ENCODE measurements around the gene WASF3. TPM values are rescaled to one million over a fixed set of nuclear protein-coding genes. Genes with fewer than 3 reads are reported as not detected.

Gene WASF3
- polyA plus RNA-seq (2012; ENCODE audit: low read depth, missing spikeins): not detected

GRCh38 chr13:26557393-26558073 lies at the start of gene WASF3:
TSS of gene WASF3 (plus strand) at chr13:26557683. CDS start at chr13:26642271, 84,588 bp downstream.
- no peak for FAIRE-seq
- peak; percentile 65 for DNase-seq (ENCODE audit: insufficient read length, low spot score)
- no peak for TF ChIP-seq POLR2A (IDR thresholded peaks at IDR 0.05; ENCODE audit: low read depth, low read length)
- no peak for TF ChIP-seq POU2F2 (IDR thresholded peaks at IDR 0.05; ENCODE audit: low read depth, low read length)
- TF ChIP-seq POLR2AphosphoS5 (IDR thresholded peaks at IDR 0.05; ENCODE audit: low read depth, low read length): no peak
- no peak for TF ChIP-seq SPI1 (IDR thresholded peaks at IDR 0.05; ENCODE audit: low read depth, low read length)
- no peak for TF ChIP-seq PAX5 (IDR thresholded peaks at IDR 0.05; ENCODE audit: insufficient read depth, low read length, severe bottlenecking)
- no peak for TF ChIP-seq TAF1 (IDR thresholded peaks at IDR 0.05; ENCODE audit: low read depth, low read length)

DNA sequence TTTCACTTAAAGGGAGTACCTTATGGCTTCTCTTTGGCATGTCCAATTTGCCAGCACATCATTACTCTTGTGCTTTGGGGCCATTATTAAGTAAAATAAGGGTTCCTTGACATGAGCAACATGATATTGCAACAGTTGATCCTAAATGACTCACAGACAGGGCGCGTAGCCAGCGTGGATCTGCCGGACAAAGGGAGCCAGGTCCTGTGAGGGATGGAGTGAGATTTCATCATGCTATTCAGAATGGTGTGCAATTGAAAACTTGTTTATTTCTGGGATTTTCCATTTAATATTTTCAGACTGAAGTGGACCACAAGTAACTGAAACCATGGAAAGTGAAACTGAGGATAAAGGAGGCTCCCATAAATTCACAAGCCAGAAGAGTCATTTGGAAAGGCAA lies 48.6 kb upstream of the WASF3 start:
- TF ChIP-seq POU2F2 (IDR thresholded peaks at IDR 0.05; ENCODE audit: low read depth, low read length) (no peak), PAX5 (IDR thresholded peaks at IDR 0.05; ENCODE audit: insufficient read depth, low read length, severe bottlenecking) (no peak), POLR2A (IDR thresholded peaks at IDR 0.05; ENCODE audit: low read depth, low read length) (no peak), POLR2AphosphoS5 (IDR thresholded peaks at IDR 0.05; ENCODE audit: low read depth, low read length) (no peak), TAF1 (IDR thresholded peaks at IDR 0.05; ENCODE audit: low read depth, low read length) (no peak), SPI1 (IDR thresholded peaks at IDR 0.05; ENCODE audit: low read depth, low read length) (no peak)
- DNase-seq (ENCODE audit: insufficient read length, low spot score): no peak
- no peak for FAIRE-seq

GRCh38 chr13:26509491-26509890 lies 48.0 kb upstream of the WASF3 start:
- TF ChIP-seq POLR2A (IDR thresholded peaks at IDR 0.05; ENCODE audit: low read depth, low read length): no peak
- no peak for TF ChIP-seq POLR2AphosphoS5 (IDR thresholded peaks at IDR 0.05; ENCODE audit: low read depth, low read length)
- DNase-seq (ENCODE audit: insufficient read length, low spot score) (no peak), FAIRE-seq (no peak)

DNA sequence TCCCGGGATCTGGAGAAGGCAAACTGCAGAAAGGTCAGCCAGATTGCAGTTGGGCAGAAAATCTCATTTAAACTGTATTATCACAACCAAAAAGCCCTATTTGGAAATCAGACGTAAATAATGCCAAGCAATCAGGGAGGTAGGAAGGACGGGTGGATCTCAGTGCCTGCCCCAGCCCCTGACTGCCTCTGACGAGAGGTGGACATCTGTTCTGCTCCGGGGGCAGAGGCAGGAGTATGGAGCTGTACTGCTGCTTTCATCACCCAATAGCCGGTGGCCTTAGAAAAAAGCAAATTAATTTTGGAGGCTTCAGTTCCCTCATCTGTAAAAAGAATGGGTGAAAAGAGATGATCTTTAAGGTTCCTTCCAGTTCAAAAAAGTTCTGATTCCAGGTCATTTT lies 43.6 kb upstream of the WASF3 start:
- FAIRE-seq (no peak), DNase-seq (ENCODE audit: insufficient read length, low spot score) (no peak)
- TF ChIP-seq POU2F2 (IDR thresholded peaks at IDR 0.05; ENCODE audit: low read depth, low read length) (no peak), POLR2AphosphoS5 (IDR thresholded peaks at IDR 0.05; ENCODE audit: low read depth, low read length) (no peak), SPI1 (IDR thresholded peaks at IDR 0.05; ENCODE audit: low read depth, low read length) (no peak), PAX5 (IDR thresholded peaks at IDR 0.05; ENCODE audit: insufficient read depth, low read length, severe bottlenecking) (no peak), POLR2A (IDR thresholded peaks at IDR 0.05; ENCODE audit: low read depth, low read length) (no peak), TAF1 (IDR thresholded peaks at IDR 0.05; ENCODE audit: low read depth, low read length) (no peak)

- DNase-seq (ENCODE audit: insufficient read length, low spot score): no peak
- no peak for TF ChIP-seq SPI1 (IDR thresholded peaks at IDR 0.05; ENCODE audit: low read depth, low read length)
- TF ChIP-seq POLR2AphosphoS5 (IDR thresholded peaks at IDR 0.05; ENCODE audit: low read depth, low read length): no peak
- TF ChIP-seq TAF1 (IDR thresholded peaks at IDR 0.05; ENCODE audit: low read depth, low read length): no peak
- no peak for TF ChIP-seq PAX5 (IDR thresholded peaks at IDR 0.05; ENCODE audit: insufficient read depth, low read length, severe bottlenecking)
- TF ChIP-seq POU2F2 (IDR thresholded peaks at IDR 0.05; ENCODE audit: low read depth, low read length): no peak
- no peak for TF ChIP-seq POLR2A (IDR thresholded peaks at IDR 0.05; ENCODE audit: low read depth, low read length)
- FAIRE-seq: no peak
Observed at GRCh38 chr13:26515721-26516120, 41.8 kb upstream of the WASF3 start.

- DNase-seq (ENCODE audit: insufficient read length, low spot score): no peak
- no peak for TF ChIP-seq POLR2AphosphoS5 (IDR thresholded peaks at IDR 0.05; ENCODE audit: low read depth, low read length)
- no peak for TF ChIP-seq PAX5 (IDR thresholded peaks at IDR 0.05; ENCODE audit: insufficient read depth, low read length, severe bottlenecking)
- no peak for TF ChIP-seq POU2F2 (IDR thresholded peaks at IDR 0.05; ENCODE audit: low read depth, low read length)
- TF ChIP-seq TAF1 (IDR thresholded peaks at IDR 0.05; ENCODE audit: low read depth, low read length): no peak
- no peak for TF ChIP-seq SPI1 (IDR thresholded peaks at IDR 0.05; ENCODE audit: low read depth, low read length)
- FAIRE-seq: no peak
Observed at GRCh38 chr13:26517936-26518335, 39.5 kb upstream of the WASF3 start.

DNA sequence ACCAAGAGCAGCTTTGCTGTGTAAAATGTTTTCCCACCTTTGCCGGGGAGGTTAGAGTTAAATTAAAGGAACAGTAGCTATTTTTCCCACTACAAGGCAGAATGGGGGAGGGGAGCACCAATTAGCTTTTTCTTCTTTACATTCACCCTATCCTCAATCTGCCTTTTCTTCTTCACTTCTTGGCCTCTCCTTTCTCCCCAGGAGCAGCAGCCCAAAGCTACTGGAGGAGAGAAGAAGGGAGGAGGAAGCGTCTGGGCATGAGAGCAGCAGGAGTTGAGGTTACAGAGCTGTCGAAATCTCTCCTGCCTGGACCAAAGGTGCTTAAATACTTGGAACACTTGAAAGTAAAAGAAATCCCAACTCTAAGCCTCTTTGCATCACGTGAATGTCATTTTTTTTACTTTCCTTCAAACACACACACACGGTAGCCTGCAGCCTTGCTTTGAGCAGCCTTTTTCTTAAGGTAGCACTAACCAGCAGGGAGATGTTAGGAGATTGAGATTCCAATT lies 39.0 kb upstream of the WASF3 start:
- DNase-seq (ENCODE audit: insufficient read length, low spot score) (no peak), FAIRE-seq (no peak)
- TF ChIP-seq PAX5 (IDR thresholded peaks at IDR 0.05; ENCODE audit: insufficient read depth, low read length, severe bottlenecking) (no peak), POLR2AphosphoS5 (IDR thresholded peaks at IDR 0.05; ENCODE audit: low read depth, low read length) (no peak), SPI1 (IDR thresholded peaks at IDR 0.05; ENCODE audit: low read depth, low read length) (no peak), POLR2A (IDR thresholded peaks at IDR 0.05; ENCODE audit: low read depth, low read length) (no peak), TAF1 (IDR thresholded peaks at IDR 0.05; ENCODE audit: low read depth, low read length) (no peak), POU2F2 (IDR thresholded peaks at IDR 0.05; ENCODE audit: low read depth, low read length) (no peak)

GRCh38 chr13:26522571-26522970 lies 34.9 kb upstream of the WASF3 start:
- no peak for DNase-seq (ENCODE audit: insufficient read length, low spot score)
- no peak for TF ChIP-seq PAX5 (IDR thresholded peaks at IDR 0.05; ENCODE audit: insufficient read depth, low read length, severe bottlenecking)
- TF ChIP-seq POLR2AphosphoS5 (IDR thresholded peaks at IDR 0.05; ENCODE audit: low read depth, low read length): no peak
- TF ChIP-seq TAF1 (IDR thresholded peaks at IDR 0.05; ENCODE audit: low read depth, low read length): no peak
- no peak for TF ChIP-seq POU2F2 (IDR thresholded peaks at IDR 0.05; ENCODE audit: low read depth, low read length)
- no peak for TF ChIP-seq POLR2A (IDR thresholded peaks at IDR 0.05; ENCODE audit: low read depth, low read length)
- no peak for TF ChIP-seq SPI1 (IDR thresholded peaks at IDR 0.05; ENCODE audit: low read depth, low read length)
- FAIRE-seq: no peak

DNA sequence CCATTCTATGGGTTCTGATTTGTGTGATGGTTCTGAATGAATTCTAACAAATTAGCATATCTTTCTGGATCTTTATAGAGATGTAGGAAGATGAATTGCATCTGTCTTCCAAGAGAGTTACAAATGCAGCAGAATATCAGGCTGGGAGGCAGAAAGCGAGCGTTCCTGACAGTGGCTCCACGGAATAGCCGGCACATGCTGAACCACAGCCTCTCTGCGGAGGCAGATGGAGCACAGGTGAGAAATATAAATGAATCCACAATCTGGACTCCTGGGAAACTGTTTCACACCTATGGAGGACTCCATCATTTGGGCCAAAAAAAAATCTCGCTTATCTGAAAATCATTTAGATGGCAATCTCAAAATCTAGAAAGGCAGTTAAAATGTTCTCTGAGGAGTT lies 34.5 kb upstream of the WASF3 start:
- no peak for TF ChIP-seq TAF1 (IDR thresholded peaks at IDR 0.05; ENCODE audit: low read depth, low read length)
- TF ChIP-seq POLR2A (IDR thresholded peaks at IDR 0.05; ENCODE audit: low read depth, low read length): no peak
- no peak for TF ChIP-seq SPI1 (IDR thresholded peaks at IDR 0.05; ENCODE audit: low read depth, low read length)
- TF ChIP-seq PAX5 (IDR thresholded peaks at IDR 0.05; ENCODE audit: insufficient read depth, low read length, severe bottlenecking): no peak
- TF ChIP-seq POLR2AphosphoS5 (IDR thresholded peaks at IDR 0.05; ENCODE audit: low read depth, low read length): no peak
- DNase-seq (ENCODE audit: insufficient read length, low spot score) (no peak), FAIRE-seq (no peak)

DNA sequence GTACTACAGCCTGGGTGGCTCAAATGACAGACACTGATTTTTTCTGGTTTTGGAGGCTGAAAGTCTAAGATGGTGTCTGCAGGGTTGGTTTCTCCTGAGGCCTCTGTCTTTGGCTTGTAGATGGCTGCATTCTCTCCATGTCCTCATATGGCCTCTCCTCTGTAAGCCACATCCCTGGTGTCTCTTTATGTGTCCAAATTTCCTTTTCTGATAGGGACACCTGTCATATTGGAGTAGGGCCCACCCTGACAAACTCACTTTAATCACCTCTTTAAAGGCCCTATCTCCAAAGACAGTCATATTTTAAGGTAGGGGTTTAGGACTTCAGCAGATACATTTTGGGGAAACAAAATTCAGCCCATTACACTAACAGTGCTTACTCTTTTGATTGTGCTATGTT lies 32.0 kb upstream of the WASF3 start:
- FAIRE-seq (no peak), DNase-seq (ENCODE audit: insufficient read length, low spot score) (no peak)
- TF ChIP-seq SPI1 (IDR thresholded peaks at IDR 0.05; ENCODE audit: low read depth, low read length): no peak
- no peak for TF ChIP-seq PAX5 (IDR thresholded peaks at IDR 0.05; ENCODE audit: insufficient read depth, low read length, severe bottlenecking)
- TF ChIP-seq POU2F2 (IDR thresholded peaks at IDR 0.05; ENCODE audit: low read depth, low read length): no peak
- TF ChIP-seq TAF1 (IDR thresholded peaks at IDR 0.05; ENCODE audit: low read depth, low read length): no peak
- no peak for TF ChIP-seq POLR2A (IDR thresholded peaks at IDR 0.05; ENCODE audit: low read depth, low read length)
- TF ChIP-seq POLR2AphosphoS5 (IDR thresholded peaks at IDR 0.05; ENCODE audit: low read depth, low read length): no peak
